ENCODE results near the gene SMURF2.

- no peak for TF ChIP-seq CTCF (IDR thresholded peaks at IDR 0.05 in 8 of 11, conservative IDR thresholded peaks at IDR 0.05 in 3 of 11)
- TF ChIP-seq POLR2A (IDR thresholded peaks at IDR 0.05), result no peak
These were observed 130.1 kb downstream of the SMURF2 start for GRCh38 chr17:64531955-64532371.

Data from spleen (tissue), 7 donors.